Activated T-helper 2 cell treated with anti-CD3 and anti-CD28 coated beads, Interferon-gamma antibody, Interleukin-2, Interleukin-4, amounts not matched to agents 10 μg/mL and 5 μg/mL and 100 μg/mL, durations not matched to agents 14 hours and 24 hours and 36 hours (primary cell): ENCODE results near the gene CNTLN. TPM values are rescaled to one million over a fixed set of nuclear protein-coding genes. Genes with fewer than 3 reads are reported as not detected.

ENCODE experiments used
- DNase-seq: peaks from one replicate; pipeline ENCODE4 v3.0.0; 2021; ENCODE audit warnings: low spot score
- H3K27ac Mint-ChIP-seq: one replicate; pipeline ENCODE4 v1.8.0; 2021; ENCODE audit warnings: mixed read lengths
- H3K27me3 Mint-ChIP-seq: one replicate; pipeline ENCODE4 v1.8.0; 2021; ENCODE audit warnings: low read depth, mixed read lengths
- H3K36me3 Mint-ChIP-seq: one replicate; pipeline ENCODE4 v1.8.0; 2021; ENCODE audit warnings: low read depth, mixed read lengths
- H3K4me1 Mint-ChIP-seq: one replicate; pipeline ENCODE4 v1.8.0; 2021; ENCODE audit warnings: low read depth, mixed read lengths
- H3K4me3 Mint-ChIP-seq: one replicate; pipeline ENCODE4 v1.8.0; 2021; ENCODE audit warnings: low read depth, mild to moderate bottlenecking, moderate library complexity, mixed read lengths
- H3K9me3 Mint-ChIP-seq: one replicate; pipeline ENCODE4 v1.8.0; 2021; ENCODE audit warnings: mixed read lengths
- intact Hi-C: fragments of 100-400 bp; cut with micrococcal nuclease; formaldehyde crosslinking; loops from one replicate; pipeline ENCODE4 v1.15.1; 2023
- total RNA-seq: library from RNA; stranded (reverse); gene quantifications from 2 replicates; pipeline ENCODE4 v1.2.3, GENCODE V29; 2022

CNTLN gene
- total RNA-seq, 1 donor from 2014 or later: 1.6 TPM

DNA sequence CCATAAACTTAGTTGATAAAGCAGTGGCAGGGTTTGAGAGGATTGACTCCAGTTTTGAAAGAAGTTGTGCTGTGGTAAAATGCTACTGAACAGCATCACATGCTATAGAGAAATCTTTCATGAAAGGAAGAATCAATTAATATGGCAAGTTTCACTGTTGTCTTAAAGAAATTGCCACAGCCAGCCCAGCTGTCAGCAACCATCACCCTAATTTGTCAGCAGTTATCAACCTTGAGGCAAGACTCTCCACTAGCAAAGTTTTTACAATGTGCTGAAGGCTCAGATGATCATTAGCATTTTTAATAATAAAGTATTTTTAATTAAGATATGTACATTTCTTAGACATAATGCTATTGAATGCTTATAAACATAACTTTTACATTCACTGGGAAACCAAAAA lies 343.0 kb downstream of the CNTLN start:
- no peaks in the 10 kb centered on the region for H3K4me1 Mint-ChIP-seq
- intact Hi-C loops: loop anchor here (10.0 kb wide), 1 partner anchor 57 kb away; no protein-coding TSS in a partner anchor
- H3K36me3 Mint-ChIP-seq: no peaks in the 10 kb centered on the region
- DNase-seq: no peak
- no peak overlapping the region for H3K4me3 Mint-ChIP-seq
- H3K27me3 Mint-ChIP-seq: no peaks in the 10 kb centered on the region
- H3K9me3 Mint-ChIP-seq: no peaks in the 10 kb centered on the region
- no peak overlapping the region for H3K27ac Mint-ChIP-seq

DNA sequence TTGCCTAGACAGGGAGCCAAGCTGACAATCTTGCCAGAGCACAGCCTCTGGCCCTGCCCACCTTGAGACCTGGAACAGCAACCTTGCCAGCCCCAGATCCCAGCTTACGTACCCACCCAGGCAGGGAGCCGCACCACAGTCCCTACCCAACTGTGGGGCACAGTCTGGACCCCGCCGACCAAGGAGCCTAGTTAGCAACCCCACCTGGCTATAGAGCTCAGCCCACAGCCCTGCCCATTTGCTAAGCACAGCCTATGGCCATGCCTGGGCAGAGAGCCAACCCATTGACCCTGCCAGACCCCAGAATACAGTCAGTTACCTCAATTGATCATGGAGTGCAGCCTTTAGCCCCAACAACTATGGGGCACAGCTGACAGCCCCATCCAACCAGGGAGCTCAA lies 346.1 kb downstream of the CNTLN start:
- intact Hi-C loops: no loop called here
- no peaks in the 10 kb centered on the region for H3K9me3 Mint-ChIP-seq
- H3K27ac Mint-ChIP-seq: no peak overlapping the region
- DNase-seq: no peak
- H3K4me1 Mint-ChIP-seq: no peaks in the 10 kb centered on the region
- H3K36me3 Mint-ChIP-seq: no peaks in the 10 kb centered on the region
- H3K4me3 Mint-ChIP-seq: no peak overlapping the region
- H3K27me3 Mint-ChIP-seq: no peaks in the 10 kb centered on the region

DNA sequence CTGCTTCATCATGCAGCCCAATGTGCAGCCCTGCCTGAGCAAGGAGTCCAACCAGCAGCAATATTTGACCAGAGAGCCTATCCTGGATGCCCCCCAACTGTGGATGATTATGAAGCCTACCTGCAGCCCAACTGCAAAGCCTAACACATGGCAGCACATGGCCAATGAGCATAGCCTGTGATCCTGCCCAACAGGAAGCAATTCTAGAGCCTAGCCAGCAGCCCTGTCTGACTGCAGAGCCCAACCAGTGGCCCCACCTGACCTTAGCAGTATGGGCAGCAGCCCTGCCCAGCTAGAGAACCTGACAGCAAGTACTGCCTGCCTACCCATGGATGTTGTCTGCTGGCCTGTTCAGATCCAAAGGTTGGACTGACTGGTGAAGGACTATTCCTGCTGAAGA lies 346.7 kb downstream of the CNTLN start:
- Mint-ChIP-seq H3K4me1 (no peaks in the 10 kb centered on the region), H3K27ac (no peak overlapping the region), H3K4me3 (no peak overlapping the region), H3K9me3 (no peaks in the 10 kb centered on the region), H3K36me3 (no peaks in the 10 kb centered on the region), H3K27me3 (no peaks in the 10 kb centered on the region)
- DNase-seq: no peak
- intact Hi-C loops: no loop called here

DNA sequence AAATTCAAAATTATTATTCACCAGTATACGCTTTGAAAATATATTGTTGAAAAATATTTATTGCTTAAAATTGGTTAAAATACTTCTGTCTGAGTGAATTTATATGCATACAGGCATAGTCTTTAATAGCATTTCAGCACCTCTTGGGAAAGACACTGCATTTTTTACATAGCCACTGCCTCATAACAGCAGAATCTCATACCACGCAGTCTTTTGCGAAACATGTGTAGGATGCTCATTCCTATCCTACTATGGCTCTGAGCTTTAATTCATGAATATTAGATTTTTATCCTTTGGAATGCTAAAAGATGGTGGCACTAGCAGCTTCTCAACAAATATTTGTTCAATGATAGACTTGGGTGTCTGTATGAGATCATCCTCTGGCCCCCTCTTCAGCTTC lies 350.1 kb downstream of the CNTLN start:
- no peaks in the 10 kb centered on the region for H3K4me1 Mint-ChIP-seq
- no peak overlapping the region for H3K27ac Mint-ChIP-seq
- no peaks in the 10 kb centered on the region for H3K36me3 Mint-ChIP-seq
- no peak overlapping the region for H3K4me3 Mint-ChIP-seq
- no peaks in the 10 kb centered on the region for H3K27me3 Mint-ChIP-seq
- no peak for DNase-seq
- no peaks in the 10 kb centered on the region for H3K9me3 Mint-ChIP-seq
- intact Hi-C loops: no loop called here

DNA sequence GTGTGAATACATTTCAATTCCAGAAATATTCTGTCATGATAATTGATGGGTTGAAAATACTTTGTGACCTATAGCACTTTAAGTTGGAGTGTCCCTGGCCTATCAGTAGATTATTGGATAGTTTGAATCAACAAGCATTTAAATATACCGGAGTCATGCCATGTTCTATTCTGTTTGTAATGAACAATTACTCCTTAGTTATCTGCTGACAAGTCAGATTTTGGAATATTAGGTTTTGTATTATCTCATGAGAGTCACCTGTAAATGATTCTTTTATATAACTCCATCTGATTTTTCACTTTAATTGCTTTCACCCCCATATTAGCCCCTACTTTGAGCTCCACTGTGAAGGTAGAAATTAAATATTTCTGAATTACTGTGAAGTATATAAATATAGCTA lies 351.6 kb downstream of the CNTLN start:
- intact Hi-C loops: no loop called here
- Mint-ChIP-seq H3K9me3 (no peaks in the 10 kb centered on the region), H3K27me3 (no peaks in the 10 kb centered on the region), H3K4me3 (no peak overlapping the region), H3K36me3 (no peaks in the 10 kb centered on the region), H3K27ac (no peak overlapping the region), H3K4me1 (no peaks in the 10 kb centered on the region)
- DNase-seq: no peak

DNA sequence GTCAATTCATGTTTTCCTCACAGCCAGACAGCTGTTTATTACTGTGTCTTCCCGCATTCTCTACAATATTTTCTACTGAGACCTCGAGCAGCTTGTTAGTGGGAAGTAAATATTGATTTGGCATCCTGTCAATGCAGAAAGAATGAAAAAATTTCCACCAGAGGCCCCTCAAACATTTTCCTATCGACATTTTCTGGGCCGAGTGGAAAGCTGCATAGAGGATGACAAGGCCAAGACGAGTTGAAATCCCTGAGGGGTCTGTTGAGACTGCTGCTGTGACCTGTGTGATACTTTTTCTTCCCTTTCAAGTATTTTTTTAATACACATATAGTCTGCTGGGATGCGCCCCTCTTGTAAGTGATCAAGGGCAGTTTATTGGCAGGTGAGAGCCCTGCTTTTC lies 352.6 kb downstream of the CNTLN start:
- intact Hi-C loops: no loop called here
- Mint-ChIP-seq H3K27ac (no peak overlapping the region), H3K4me3 (no peak overlapping the region), H3K36me3 (no peaks in the 10 kb centered on the region), H3K4me1 (no peaks in the 10 kb centered on the region), H3K9me3 (no peaks in the 10 kb centered on the region), H3K27me3 (no peaks in the 10 kb centered on the region)
- DNase-seq: no peak

DNA sequence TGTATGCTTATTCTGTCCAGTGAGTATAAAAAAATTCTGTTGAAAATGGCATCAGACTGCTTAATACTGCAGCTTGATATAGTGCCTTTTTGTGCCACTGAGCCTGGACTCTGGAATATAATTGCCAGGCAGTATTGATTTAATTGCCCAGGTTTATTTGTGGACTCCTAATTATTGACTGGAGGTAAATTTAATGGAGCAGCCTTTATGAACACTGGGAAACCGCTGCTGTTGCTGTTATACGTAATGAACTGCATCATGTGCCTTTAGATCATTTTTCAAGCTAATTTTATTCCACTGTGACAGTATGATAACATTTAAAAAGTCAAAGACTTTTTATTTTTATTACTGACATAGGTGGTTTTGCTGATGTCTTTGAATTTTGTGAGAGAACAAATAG lies 353.8 kb downstream of the CNTLN start:
- intact Hi-C loops: no loop called here
- Mint-ChIP-seq H3K27me3 (no peaks in the 10 kb centered on the region), H3K4me1 (no peaks in the 10 kb centered on the region), H3K9me3 (no peaks in the 10 kb centered on the region), H3K4me3 (no peak overlapping the region), H3K27ac (no peak overlapping the region), H3K36me3 (no peaks in the 10 kb centered on the region)
- DNase-seq: no peak

DNA sequence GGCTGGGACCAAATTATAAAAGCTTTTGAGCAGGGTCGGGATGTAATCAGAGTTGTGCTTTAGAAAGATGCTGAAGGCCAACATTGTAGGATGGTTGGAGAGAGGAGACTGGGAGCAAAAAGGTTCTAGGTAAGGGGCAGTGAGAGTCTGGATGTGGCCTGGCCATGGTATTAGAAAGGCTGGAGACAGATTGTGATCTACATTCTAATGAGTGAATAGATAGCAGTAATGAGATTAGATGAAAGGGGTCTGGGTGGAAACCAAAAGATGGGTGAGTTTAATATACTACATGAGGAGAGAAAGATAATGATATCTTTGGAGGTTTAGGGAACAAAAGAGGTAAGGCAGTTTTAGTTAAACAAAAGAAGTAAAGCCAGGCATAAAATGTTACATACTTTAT lies 355.3 kb downstream of the CNTLN start:
- no peak for DNase-seq
- H3K27ac Mint-ChIP-seq: no peak overlapping the region
- H3K36me3 Mint-ChIP-seq: no peaks in the 10 kb centered on the region
- H3K9me3 Mint-ChIP-seq: no peaks in the 10 kb centered on the region
- no peak overlapping the region for H3K4me3 Mint-ChIP-seq
- intact Hi-C loops: no loop called here
- no peaks in the 10 kb centered on the region for H3K27me3 Mint-ChIP-seq
- H3K4me1 Mint-ChIP-seq: no peaks in the 10 kb centered on the region

DNA sequence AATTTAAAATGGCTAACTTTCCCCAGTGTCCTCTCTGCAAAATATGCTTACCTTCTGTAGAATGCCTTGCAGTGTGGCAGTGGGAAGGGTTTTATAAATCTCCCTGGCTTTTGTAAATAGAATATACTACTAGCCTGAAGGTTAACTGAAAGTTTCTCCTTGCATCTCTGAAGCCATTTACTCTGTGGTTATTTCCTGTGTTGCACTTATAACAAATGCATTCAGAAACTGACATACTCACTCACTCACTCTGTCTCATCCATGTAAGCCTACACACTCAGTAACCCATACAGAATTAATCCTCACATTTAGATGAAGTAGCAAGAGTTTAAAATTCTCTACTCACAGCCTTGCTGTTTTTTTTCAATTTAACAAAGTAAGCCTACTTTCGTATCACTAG lies 356.9 kb downstream of the CNTLN start:
- intact Hi-C loops: no loop called here
- H3K4me1 Mint-ChIP-seq: no peaks in the 10 kb centered on the region
- no peaks in the 10 kb centered on the region for H3K27me3 Mint-ChIP-seq
- no peak overlapping the region for H3K27ac Mint-ChIP-seq
- no peaks in the 10 kb centered on the region for H3K9me3 Mint-ChIP-seq
- no peak for DNase-seq
- H3K4me3 Mint-ChIP-seq: no peak overlapping the region
- no peaks in the 10 kb centered on the region for H3K36me3 Mint-ChIP-seq

DNA sequence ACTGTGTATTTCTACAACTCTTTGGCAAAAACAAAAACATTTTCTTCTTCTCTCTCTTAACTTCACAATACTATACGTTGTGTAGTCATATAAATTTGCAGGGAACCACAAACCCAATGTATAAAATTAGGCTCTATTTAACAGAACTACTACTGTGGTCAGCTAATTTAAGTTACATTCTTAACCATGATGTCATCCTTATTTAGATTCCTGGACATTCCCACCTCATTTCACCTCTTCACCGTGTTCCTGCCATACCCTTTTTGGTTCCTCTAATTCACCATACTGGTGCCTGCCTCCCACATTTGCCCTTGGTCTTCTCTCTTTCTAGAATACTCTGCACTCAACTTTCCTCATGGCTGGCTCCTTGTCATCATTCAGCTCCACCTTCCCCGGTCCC lies 368.4 kb downstream of the CNTLN start:
- intact Hi-C loops: no loop called here
- H3K27me3 Mint-ChIP-seq: no peaks in the 10 kb centered on the region
- H3K27ac Mint-ChIP-seq: no peak overlapping the region
- no peak overlapping the region for H3K4me3 Mint-ChIP-seq
- peaks cover 4% of the 10 kb centered on the region for H3K9me3 Mint-ChIP-seq
- DNase-seq: no peak
- no peaks in the 10 kb centered on the region for H3K36me3 Mint-ChIP-seq
- H3K4me1 Mint-ChIP-seq: no peaks in the 10 kb centered on the region

DNA sequence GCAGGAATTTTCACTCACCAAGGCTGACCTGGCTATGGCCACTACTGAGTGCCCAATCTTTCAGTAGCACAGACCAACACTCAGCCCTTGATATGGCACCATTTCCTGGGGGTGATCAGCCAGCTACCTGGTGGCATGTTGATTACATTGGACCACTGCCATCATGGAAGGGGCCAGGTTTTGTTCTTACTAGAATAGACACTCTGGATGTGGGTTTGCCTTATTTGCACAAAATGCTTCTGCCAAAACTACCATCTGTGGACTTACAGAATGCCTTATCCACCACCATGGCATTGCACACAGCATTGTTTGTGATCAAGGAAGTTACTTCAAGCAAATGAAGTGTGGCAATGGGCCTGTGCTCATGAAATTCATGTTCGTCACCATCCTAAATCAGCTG lies 374.3 kb downstream of the CNTLN start:
- Mint-ChIP-seq H3K9me3 (peaks cover 4% of the 10 kb centered on the region), H3K4me1 (peaks cover 2% of the 10 kb centered on the region), H3K27ac (no peak overlapping the region), H3K27me3 (no peaks in the 10 kb centered on the region), H3K36me3 (no peaks in the 10 kb centered on the region), H3K4me3 (no peak overlapping the region)
- no peak for DNase-seq
- intact Hi-C loops: no loop called here

DNA sequence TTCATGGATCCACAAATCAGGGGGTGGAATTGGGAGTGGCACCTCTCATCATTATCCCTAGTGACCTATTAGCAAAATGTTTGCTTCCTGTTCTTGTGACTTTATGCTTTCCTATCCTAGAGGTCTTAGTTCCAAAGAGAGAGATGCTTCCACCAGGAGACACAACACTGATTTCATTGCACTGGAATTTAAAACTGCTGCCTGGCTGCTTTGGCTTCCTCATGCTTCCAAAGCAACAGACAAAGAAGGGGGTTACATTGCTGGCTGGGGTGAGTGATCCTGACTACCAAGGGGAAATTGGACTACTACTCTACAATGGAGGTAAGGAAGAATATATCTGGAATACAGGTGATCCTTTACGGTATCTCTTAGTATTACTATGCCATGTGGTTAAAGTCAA lies 374.9 kb downstream of the CNTLN start:
- peaks cover 4% of the 10 kb centered on the region for H3K4me1 Mint-ChIP-seq
- peaks cover 4% of the 10 kb centered on the region for H3K9me3 Mint-ChIP-seq
- H3K4me3 Mint-ChIP-seq: no peak overlapping the region
- H3K27me3 Mint-ChIP-seq: no peaks in the 10 kb centered on the region
- H3K36me3 Mint-ChIP-seq: no peaks in the 10 kb centered on the region
- no peak overlapping the region for H3K27ac Mint-ChIP-seq
- DNase-seq: no peak
- intact Hi-C loops: no loop called here

DNA sequence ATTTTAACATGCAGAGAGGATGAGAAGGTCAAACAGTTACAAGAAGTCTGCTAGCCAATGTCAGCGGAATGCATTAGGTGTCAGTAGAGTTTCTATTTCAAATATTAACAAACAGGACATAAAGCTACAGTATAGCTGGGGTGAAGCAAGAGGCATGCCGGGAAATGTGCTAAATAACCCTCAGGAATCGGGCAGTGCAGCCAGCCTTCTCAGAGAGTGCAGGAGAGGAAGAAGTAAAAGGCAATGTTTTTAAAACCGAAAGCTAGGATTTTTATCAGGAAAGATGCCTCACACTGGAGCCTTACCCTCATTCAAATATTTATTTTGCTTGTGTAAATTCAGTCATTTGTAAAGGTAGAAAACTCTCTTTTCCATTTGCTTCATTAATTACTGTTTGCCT lies 384.9 kb downstream of the CNTLN start:
- Mint-ChIP-seq H3K27me3 (no peaks in the 10 kb centered on the region), H3K27ac (no peak overlapping the region), H3K36me3 (no peaks in the 10 kb centered on the region), H3K4me1 (no peaks in the 10 kb centered on the region), H3K9me3 (no peaks in the 10 kb centered on the region), H3K4me3 (no peak overlapping the region)
- no peak for DNase-seq
- intact Hi-C loops: no loop called here

DNA sequence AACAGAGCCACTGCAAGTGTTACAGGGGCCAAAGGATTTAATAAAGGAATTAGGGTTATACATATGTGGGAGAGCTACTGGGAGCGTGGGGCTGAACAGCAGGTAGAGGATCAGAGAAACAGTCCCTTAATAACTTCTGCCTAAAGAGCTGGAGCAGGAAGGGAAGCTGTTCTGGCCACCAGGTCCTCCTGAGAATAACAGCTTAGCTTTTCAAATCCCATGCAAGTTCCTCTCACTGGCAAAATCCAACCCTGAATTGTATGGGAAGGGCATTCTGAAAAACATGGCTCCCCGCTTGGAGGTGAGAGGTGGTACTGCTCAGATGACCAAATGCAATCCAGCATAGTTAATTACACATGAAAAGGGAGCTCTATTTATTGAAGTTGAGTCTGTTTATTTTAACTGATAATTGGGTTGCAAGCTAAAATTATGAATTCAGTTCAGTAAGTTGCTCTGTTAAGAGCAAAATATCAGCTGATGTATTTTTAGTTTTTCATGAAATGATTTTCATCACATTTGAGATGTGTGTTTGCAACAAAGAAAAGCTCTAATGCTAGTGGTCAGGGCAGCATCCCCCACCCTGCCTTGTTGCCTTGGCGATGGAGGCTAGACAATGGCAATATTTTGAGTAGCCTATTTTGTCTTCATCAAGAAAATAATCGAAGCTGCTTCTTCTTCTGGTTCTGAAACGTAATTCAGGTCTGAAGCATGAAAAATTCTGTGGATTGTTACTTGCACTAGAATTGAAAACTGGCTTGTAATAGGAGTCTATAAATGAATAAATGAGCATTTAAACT lies 385.6 kb downstream of the CNTLN start:
- no peaks in the 10 kb centered on the region for H3K27me3 Mint-ChIP-seq
- no peak for DNase-seq
- no peaks in the 10 kb centered on the region for H3K4me1 Mint-ChIP-seq
- H3K9me3 Mint-ChIP-seq: no peaks in the 10 kb centered on the region
- no peak overlapping the region for H3K27ac Mint-ChIP-seq
- no peaks in the 10 kb centered on the region for H3K36me3 Mint-ChIP-seq
- no peak overlapping the region for H3K4me3 Mint-ChIP-seq
- intact Hi-C loops: no loop called here
